ENCODE measurements around the gene PDE11A.

DNA sequence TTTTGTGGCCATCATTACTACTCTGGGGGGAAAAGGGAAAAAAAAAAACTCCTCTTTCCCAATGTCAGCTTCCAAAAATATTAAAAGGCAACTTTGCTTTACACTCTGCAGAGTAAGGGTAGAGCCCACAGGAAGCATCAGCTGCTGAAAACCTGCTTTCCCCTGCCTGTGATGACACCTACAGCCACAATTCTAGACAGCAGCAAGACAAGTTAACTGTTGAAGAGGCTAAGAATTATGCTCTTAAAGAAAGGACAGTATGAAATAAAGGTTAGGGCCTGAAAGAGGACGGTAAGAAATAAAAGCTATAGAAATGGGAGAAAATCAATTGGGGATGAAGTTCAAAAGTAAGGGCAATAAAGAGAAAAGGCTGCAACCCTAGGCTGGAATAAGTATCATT, 3.0 kb downstream of the PDE11A start:
- TF ChIP-seq ZNF70 (CRISPR knock-in tag; IDR thresholded peaks at IDR 0.05) (no peak), ISL1 (CRISPR knock-in tag; IDR thresholded peaks at IDR 0.05) (no peak)
